ENCODE measurements around the gene PSMC3.

PSMC3 gene

DNA sequence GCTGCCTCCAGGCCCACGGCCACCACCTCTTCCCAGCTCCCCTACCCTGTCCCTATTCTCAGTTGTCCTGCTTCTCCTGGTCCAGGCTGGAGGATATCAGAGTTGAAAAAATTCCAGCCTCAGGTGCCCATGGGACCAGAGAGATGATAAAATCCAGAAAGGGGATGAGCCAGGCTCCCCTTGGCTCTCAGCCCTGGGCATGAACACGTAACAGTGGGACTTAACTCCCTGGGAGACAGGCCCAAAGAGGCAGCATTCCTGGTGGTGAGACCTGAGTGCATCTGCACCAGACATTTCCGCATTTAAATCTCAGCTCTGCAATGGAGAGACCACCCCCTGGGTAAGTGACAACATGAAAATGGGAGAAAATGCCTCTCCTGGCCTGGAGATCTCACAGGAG, 28.2 kb downstream of the PSMC3 start:
- no peak overlapping the region for H3K27ac ChIP-seq
- no peaks in the 10 kb centered on the region for H3K36me3 ChIP-seq
- no peaks in the 10 kb centered on the region for H3K9me3 ChIP-seq (ENCODE audit: severe bottlenecking)
- H3K27me3 ChIP-seq (ENCODE audit: insufficient read depth, low read depth, severe bottlenecking), result no peaks in the 10 kb centered on the region
- no peak for DNase-seq
- TF ChIP-seq CTCF (IDR thresholded peaks at IDR 0.05; ENCODE audit: low read depth, low read length), result no peak
- no peak overlapping the region for H3K4me3 ChIP-seq (ENCODE audit: low read depth, low read length)

GRCh38 chr11:47396049-47396320, 30.3 kb downstream of the PSMC3 start:
- Histone ChIP-seq H3K27me3 (ENCODE audit: insufficient read depth, low read depth, severe bottlenecking) (no peaks in the 10 kb centered on the region), H3K27ac (no peak overlapping the region), H3K36me3 (no peaks in the 10 kb centered on the region), H3K9me3 (ENCODE audit: severe bottlenecking) (no peaks in the 10 kb centered on the region), H3K4me3 (ENCODE audit: low read depth, low read length) (no peak overlapping the region)
- DNase-seq, result no peak
- TF ChIP-seq CTCF (IDR thresholded peaks at IDR 0.05; ENCODE audit: low read depth, low read length), result no peak

- Histone ChIP-seq H3K27me3 (ENCODE audit: insufficient read depth, low read depth, severe bottlenecking) (no peaks in the 10 kb centered on the region), H3K27ac (no peak overlapping the region), H3K36me3 (no peaks in the 10 kb centered on the region), H3K4me3 (ENCODE audit: low read depth, low read length) (no peak overlapping the region), H3K9me3 (ENCODE audit: severe bottlenecking) (no peaks in the 10 kb centered on the region)
- no peak for DNase-seq
- TF ChIP-seq CTCF (IDR thresholded peaks at IDR 0.05; ENCODE audit: low read depth, low read length), result no peak
These were observed 30.8 kb downstream of the PSMC3 start for GRCh38 chr11:47395223-47396048.

- DNase-seq, result no peak
- H3K27ac ChIP-seq, result no peak overlapping the region
These were observed 31.7 kb downstream of the PSMC3 start for GRCh38 chr11:47394322-47395222.

GRCh38 chr11:47394050-47394321, 32.3 kb downstream of the PSMC3 start:
- Histone ChIP-seq H3K27ac (no peak overlapping the region), H3K4me3 (ENCODE audit: low read depth, low read length) (no peak overlapping the region), H3K9me3 (ENCODE audit: severe bottlenecking) (no peaks in the 10 kb centered on the region), H3K27me3 (ENCODE audit: insufficient read depth, low read depth, severe bottlenecking) (no peaks in the 10 kb centered on the region), H3K36me3 (no peaks in the 10 kb centered on the region)
- DNase-seq, result no peak
- TF ChIP-seq CTCF (IDR thresholded peaks at IDR 0.05; ENCODE audit: low read depth, low read length), result no peak

More at GRCh38 chr11:47394322-47395222, 31.7 kb downstream of the PSMC3 start:
- Histone ChIP-seq H3K4me3 (ENCODE audit: low read depth, low read length) (no peak overlapping the region), H3K9me3 (ENCODE audit: severe bottlenecking) (no peaks in the 10 kb centered on the region), H3K27me3 (ENCODE audit: insufficient read depth, low read depth, severe bottlenecking) (no peaks in the 10 kb centered on the region), H3K36me3 (no peaks in the 10 kb centered on the region)
- no peak for TF ChIP-seq CTCF (IDR thresholded peaks at IDR 0.05; ENCODE audit: low read depth, low read length)

All from WERI-Rb-1 (cell line).